Myocyte (in vitro differentiated cells): ENCODE data around the gene CADPS. TPM values are rescaled to one million over a fixed set of nuclear protein-coding genes. Genes with fewer than 3 reads are reported as not detected.

Experiments used
- DNase-seq: peaks from one replicate; pipeline ENCODE4 v3.0.0-alpha.2; 2012; ENCODE audit warnings: low read depth
- total RNA-seq: library from RNA; depleted of rRNA; stranded (reverse); fragments of >200 nt; gene quantifications from 2 replicates; pipeline ENCODE4 v1.2.3, GENCODE V29; 2014

Gene CADPS
- total RNA-seq, 1 donor from 2014 or later = not detected

DNA sequence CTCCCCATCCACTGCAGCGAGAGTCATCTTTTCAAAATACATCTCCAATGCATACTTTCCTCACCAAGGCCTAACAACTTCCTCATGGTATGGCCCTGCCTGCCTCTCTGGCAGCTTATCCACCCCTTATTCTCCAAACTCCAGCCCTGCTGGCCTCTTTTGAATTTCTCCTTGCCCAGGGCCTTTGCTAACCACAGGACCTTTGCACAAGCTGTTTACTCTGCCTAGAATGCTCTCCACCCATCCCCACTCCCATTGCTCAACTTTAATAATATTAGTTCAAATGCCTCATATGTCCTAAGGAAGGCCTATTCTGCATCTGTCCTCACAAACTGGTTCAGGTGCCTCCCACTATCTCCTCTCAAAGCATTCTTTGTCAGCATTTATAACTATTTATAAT lies 230.7 kb downstream of the CADPS start:
- DNase-seq = no peak

DNA sequence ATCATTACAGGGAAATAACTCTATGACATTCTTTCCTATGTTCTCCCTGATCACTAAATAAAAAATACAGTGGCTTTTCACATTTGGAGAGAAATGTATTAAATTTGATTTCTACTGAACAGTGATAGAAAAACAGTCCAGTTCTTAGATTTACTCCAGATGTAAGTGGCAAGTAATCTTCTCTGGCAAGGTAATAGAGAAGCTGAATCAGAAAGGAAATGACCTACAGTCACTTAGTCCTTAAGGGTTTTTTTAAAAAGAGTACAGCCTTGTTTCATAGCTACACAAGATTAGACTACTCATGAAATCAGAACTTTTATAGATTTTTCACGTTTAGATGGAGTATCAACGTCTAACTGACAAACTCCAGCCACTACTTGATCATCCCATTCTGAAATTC lies 236.9 kb downstream of the CADPS start:
- DNase-seq = no peak

DNA sequence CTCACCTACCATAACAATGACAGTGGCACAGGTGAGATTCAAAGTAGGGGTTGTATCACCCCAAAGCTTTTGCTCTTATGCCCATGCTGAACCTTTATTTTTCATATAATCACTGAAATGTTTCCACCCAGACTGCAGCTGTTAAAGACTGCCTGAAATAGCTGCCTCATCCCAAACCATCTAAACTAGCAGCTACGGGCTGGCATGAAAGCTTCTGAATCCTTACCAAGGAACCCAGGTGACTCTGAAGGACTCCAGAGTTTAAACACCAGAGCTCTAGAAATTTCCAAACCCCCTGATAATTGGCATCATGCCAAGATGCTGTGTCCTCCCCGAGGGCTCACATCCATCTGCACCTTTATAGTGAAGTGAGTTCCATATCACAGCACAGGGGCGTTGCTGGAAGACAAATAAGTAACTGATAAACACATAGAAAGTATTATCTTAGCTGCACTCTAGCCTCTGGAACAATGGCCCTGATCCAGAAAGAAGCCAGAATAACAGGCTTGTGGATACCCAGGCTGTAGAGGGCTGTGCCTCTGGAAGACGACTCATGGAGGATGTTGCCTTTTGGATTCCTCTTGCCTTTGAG lies 238.9 kb downstream of the CADPS start:
- DNase-seq = peak; percentile 13

DNA sequence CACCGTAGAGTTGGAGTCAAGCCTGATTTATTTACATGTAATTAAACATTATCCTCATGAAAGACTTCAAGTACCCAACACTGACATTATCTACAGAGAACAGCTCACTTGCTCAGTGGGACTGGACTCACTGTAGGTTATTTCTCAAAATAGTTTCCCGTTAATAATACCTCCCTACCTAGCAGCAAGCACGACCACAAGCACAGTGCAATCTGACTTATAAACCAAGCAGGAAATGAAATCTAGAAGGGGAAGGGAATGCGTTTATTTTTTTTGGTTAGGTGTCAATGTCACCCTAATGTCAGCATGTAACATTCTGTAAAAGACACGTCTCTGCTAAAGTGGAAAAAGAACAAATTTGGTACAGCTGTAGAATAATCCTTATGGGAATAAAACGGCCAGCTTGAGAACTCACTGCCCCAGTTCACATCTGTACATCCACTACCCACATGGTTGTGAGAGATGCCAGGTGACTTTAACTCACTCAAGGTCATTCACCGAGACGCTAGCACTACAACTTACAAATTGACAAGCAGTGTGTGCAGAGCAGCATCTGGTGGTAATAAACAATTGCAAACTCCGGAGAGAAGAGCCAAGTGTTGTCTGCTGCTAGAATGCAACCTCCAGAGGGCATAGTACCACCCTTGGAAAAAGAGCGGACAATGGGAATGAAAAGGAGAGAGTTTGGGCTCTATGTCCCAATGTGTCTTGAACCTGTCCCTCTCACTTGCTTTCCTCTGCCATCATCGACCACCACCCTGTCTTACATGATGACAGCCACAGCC lies 242.5 kb downstream of the CADPS start:
- DNase-seq = no peak

DNA sequence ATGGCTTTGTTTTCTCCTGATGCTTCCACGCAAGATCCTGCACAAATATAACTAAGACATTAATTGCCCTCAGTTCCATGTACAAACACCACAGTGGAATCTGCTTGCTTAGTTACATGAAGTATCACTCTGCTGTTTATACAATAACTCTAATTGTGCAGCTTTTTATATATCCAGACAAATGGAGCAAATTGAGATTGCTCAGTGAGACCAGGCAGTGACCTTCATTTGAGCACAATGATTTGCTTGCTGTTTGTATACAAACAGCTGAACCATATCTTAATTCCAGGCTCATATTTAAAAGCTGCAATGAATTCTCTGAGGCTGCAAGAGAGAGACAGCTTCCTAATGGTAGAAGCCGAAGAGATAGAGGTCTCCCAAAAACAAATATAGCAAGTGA lies 243.7 kb downstream of the CADPS start:
- no peak for DNase-seq

DNA sequence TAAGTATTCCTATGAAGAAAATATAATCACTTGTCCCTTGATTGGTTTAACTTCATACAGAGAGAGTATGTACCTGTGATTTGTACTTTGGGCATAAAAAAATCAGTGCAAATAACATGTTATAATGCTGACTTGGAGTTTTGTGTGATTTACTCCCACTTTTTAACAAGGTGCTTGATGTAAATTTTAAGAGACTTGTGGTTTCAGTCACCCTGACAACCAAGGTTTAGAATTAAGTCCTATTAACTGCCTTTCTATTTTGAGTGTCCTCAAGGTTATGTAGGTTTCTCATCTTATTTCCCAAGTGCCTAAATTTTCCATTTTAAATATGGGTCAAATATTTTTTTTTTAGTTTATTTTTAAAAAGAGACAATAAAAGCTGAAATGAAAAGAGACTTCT lies 244.6 kb downstream of the CADPS start:
- DNase-seq = no peak

DNA sequence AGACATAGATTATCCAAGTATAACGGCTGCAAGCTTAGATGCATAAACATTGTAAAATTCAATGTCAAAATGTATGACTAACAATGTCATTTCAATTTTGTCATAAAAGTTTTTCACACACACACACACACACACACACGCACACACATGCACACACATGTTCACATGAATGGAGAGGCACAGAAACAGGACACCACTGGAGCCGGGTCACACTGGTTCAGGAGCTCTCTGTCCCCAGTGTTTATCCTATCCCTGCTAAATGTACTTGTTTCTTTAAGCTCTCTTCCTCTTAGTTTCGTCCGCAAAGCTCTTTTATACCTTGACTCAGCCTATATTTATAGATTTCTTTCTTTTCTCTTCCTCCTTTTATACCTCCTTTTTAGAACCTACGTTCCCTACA lies 249.9 kb downstream of the CADPS start:
- DNase-seq = no peak

DNA sequence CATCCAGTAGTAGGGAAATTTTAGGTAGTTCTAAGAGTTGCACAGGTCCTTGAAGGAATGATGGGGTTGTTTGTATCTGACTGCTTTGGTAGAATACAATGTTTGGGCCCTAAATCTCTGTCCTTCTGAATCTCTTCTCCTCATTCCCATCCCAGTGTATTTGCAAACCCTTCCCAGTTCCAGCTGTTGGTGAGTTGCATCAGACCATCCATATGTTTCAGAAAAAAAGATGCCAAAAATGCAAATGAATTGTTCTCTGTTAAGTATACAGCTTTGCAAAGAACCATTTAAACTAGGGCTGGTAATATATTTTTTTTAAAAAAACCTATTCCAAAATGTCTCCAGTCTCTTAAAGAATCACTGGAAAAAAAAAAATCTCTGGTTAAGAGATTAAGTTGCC lies 251.0 kb downstream of the CADPS start:
- no peak for DNase-seq

DNA sequence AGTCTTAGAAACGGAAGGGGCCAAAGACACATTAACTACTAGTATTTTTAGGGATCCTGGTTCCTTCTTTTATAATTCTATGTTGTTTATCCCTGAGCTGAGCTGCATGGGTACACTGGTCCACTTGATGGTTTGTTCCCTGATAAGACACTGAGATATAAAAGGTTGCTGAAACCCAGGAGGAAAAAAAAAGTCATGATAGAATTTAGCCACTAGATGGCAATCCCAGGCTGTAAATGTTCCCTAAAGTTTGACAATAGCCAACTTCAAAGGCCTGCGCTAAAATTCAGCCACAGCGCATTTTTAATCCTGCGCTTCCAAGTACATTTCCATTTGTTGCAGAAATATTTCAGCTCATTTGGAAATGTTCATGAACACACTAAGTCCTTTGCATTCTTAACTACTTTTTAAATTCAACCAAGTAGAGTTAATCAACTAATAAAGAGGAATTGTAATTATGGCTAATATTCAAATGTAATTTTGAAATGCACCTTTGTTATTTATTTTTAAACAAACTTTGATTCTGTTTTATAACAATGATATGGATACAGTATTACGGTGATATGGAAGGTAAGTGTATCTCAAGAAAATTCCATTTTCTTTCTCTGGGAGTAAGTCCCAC lies 252.6 kb downstream of the CADPS start:
- peak; percentile 72 for DNase-seq

DNA sequence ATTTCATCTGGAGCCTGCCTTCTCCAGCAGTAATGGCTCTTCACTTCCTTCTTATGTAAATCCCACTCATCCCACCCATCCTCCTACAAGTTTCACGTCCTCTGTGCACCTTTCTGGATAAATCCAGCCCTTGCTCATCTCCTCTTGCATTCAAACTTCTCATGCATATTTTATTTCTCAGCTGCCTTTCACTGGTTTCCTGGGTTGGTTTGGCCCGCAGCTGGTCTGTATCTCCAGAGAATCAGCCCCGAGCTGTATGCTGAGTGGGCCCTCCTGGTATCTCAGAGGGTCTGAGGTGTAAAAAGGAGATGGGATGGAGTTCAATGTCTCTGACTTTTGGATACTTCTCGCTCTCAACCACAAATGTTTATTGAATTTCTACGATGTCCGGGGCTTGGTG lies 253.3 kb downstream of the CADPS start:
- no peak for DNase-seq

DNA sequence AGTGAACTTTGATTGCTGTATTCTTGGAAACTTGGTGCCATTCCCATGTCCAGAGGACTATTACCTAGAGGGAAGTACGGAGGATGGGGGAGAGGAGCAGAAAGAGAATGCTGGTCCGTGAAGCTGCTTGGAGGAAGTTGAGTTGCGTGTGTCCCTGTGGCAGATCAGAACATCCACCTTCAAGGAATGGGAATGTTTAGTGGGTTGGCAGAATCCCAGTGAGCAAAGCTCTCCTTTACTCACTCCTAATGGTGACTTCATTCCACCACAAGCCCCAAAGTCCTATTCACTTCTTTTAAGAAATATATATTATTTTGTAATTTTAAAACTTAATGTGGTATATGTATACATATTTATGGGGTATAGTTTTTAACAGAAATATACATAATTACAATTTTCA lies 254.0 kb downstream of the CADPS start:
- DNase-seq = no peak

DNA sequence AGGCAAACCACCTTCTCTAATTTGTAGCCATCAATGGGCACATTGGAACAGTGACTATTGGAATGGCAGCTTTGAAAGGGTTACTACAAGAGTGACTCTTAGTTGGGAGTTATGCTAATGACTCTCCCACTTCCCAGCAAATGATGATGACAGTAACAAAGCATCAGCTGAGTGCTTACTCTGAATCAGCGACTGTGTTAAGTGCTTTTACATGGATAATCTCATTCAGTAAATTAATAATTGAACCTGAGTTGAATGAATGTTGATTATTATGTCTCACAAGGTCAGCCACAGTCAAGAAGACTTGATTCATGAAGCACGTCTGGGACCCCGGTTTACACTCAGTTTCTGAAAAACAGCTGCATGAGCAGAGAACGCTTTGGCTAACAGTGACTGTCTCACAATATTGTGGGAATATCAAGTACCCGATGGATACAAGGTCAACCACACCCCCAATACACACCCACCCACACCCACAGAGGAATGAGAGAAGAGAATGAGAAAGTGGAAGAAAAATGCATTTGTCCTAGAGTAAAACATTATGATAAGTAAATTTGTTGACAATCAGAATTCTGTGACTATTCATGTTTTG lies 259.9 kb downstream of the CADPS start:
- peak; percentile 57 for DNase-seq

DNA sequence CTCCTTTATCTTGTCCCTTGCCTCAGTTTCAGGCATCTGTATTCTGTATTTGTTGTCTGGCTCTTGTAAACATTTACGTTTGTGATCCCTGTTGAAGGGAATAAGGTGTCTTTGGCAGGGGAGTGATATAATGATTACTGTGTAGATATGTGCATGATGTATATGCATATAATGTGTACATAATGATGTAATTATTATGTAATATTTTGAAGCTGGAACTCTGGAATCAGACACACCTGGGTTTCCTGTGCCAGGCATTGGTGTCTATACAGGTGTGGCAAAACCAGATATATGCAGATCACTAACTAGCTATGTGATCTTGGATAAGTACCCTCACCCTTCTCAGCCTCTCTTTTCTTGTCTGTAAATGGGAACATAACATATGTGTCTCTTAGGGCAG lies 260.7 kb downstream of the CADPS start:
- no peak for DNase-seq

DNA sequence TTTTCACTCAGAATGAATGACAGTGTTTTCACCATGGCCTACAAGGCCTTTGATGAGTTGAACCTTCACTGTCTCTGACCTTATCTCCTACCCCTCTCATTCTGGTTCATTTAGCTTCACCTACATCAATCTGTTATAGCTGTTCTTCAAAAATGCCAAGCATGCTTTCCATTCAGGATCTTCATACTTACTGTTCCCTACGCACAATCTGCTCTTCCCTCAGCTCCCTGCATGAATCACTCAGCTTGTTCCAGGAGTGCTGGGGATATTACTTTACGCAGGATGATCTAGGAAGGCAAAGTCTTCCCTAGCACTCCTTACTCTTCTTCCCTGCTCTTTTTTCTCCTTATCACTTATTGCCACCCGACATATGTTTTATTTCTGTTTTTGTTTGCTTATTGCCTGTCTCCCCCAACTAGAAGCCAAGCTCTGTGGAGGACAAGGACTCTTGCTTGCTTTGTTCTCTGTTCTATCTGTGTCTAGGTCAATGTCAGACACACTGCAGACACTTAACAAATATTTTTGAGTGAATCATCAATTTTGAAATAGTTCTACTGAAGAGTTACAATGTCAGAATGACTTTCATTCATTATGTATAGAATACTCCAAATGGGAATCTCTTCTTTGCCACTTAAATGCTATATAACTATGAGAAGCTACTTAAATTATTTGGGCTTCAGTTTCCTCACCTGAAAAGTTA lies 263.5 kb downstream of the CADPS start:
- DNase-seq = peak; percentile 27

DNA sequence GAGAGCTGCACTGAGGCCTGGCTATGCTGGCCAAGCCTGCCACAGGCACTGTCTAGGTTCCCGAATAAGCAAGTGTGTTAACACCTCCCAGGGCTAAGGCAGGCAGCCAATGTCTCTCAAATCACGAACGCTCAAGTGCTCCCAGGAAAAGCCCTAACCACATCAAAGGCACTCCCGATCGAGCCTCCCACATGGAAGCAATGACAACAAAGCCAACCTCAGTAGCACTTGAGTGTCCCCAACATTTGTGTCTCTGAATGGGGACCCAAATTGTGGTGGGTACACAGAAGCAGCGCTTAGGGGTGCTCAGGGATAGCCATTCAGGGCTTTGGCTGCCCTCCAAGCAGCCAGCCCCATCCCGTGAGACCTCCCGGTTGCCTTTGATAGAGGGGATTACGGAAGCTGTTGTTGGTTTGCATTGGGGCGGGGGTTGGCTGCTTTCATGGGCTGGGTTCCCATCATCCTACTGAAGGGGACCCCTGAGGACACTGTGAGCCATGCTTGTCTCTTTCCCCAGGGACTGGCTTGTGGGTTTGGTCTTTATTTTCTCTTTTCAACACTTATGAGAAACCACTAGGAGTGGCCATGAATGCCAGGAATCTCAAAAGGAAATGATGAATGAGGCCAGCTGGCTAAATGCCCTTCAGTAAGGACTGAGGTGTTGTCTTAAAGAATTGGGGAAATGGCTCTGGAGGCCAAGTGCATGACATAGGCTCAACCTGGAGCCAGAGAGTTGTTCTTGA lies 267.8 kb downstream of the CADPS start:
- peak; percentile 98 for DNase-seq

DNA sequence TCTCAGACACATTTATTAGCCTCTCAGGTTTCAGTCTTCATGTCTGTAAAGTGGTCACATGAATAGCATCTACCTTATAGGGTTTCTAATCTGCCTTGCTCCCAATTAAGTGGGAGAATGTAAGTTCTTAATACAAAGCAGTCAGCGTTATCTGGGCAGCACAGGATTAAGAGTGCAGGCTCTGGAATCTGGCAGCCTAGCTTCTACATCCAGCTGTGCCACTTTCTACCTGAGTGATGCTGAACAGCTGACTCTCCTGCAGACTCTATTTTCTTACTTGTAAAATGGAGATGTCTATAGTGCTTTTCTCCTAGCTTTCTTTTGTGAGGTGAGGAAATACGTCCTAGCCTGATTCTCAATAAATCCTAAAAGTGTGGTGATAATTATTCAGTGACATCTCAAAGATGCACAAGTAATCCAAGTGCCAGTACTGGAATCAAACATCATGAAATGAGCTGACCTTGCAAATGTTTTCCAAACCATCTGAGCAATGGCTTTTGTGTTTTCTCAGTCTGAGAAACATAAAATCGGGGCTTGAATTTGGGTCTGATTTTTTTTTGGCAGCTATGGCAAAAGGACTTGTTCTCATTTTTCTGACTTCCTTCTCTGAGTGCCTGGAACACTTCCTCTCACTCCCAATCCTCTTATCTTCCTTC lies 269.7 kb downstream of the CADPS start:
- no peak for DNase-seq

DNA sequence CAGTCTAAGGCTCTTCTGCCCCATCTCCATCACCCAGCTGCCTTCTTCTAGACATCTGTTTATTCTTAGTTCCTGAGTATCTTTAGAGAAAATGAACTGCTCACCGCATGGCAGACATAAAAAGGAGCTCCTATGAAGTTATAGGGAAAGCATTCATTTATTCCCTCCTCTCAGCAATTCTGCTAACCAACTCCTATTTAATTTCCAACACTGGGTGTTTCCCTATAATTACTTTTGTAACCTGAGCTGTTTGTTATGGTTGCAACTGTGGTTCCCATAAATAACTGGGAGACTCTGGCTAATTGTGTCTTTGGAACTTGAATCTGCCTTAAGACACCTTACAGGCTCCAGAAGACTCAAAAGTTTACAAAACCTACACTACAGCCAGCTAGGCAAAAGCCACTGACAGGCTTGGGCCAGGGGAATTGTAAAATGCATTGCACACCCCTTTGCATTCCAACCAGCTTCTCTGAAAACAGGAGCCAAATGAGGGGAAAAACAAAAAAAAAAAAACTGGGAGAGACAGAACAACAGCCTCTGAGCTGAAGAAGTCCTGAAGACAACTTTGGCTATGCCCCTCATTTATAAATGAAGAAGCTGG lies 270.4 kb downstream of the CADPS start:
- DNase-seq = peak; percentile 70

DNA sequence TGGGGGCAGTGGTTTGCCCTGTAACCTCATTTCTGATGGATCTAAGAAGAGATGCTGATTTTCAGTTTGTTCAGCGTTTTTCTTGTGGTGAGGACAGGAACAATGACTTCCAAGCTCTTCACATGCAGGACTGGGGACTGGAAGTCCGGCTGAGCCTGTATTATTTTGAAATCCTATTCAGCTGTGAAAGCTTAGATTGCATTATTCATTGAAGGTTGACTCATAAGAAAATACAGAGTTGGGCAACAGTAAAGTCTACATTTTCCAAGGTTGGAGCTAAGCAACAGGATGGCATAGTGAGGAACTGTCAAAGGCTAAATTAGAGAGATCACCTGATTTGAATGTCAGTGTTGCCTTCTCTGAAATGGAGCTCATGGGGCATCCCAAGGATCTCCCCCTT lies 270.9 kb downstream of the CADPS start:
- DNase-seq = peak; percentile 72

DNA sequence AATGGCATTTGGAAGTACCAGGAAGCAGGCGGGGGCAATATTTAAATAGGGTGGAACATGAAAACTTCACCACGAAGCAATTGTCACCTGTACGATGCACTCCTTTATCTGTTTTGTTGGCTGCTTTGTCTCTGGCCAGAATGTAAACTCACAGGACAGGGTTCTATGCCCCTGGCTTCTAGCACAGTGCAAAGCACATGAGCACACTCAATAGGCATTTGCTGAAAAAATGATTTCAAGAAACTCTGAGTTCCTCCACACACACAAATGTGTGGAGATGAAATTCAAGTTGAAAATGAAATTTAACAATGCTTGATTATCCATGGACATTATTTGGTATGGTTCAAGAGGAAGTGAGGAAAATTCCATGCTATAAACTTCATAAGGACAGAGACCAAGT lies 272.2 kb downstream of the CADPS start:
- no peak for DNase-seq
